Immature natural killer cell (primary cell): ENCODE measurements around the gene PPP2R2B. TPM values are rescaled to one million over a fixed set of nuclear protein-coding genes. Genes with fewer than 3 reads are reported as not detected.
"Not testable (repeated sequence)": the region's sequence is repeated elsewhere in the genome, so short reads cannot be mapped to it uniquely, and the experiment has no call there.

Source experiments
- DNase-seq, 3 donors: peaks; one replicate each; pipeline ENCODE4 v3.0.0; 2022; ENCODE audit warnings: mixed read lengths in 1 of 3
- H3K27ac Mint-ChIP-seq, 6 donors: one replicate each; pipeline ENCODE4 v1.8.0; 2020; ENCODE audit warnings: mixed read lengths in 6 of 6, mild to moderate bottlenecking in 5 of 6, inconsistent platforms in 4 of 6, moderate library complexity in 3 of 6
- H3K27me3 Mint-ChIP-seq, 3 donors: one replicate each; pipeline ENCODE4 v1.8.0; 2020 to 2021; ENCODE audit warnings: low read depth in 3 of 3, mild to moderate bottlenecking in 3 of 3, mixed read lengths in 3 of 3, moderate library complexity in 3 of 3, inconsistent platforms in 1 of 3
- H3K36me3 Mint-ChIP-seq, 3 donors: one replicate each; pipeline ENCODE4 v1.8.0; 2020; ENCODE audit warnings: mixed read lengths in 3 of 3, inconsistent platforms in 2 of 3, mild to moderate bottlenecking in 2 of 3
- H3K4me1 Mint-ChIP-seq, 2 donors: one replicate each; pipeline ENCODE4 v1.8.0; 2020; ENCODE audit warnings: inconsistent platforms in 2 of 2, mild to moderate bottlenecking in 2 of 2, mixed read lengths in 2 of 2, moderate library complexity in 1 of 2
- H3K4me3 Mint-ChIP-seq, 5 donors: one replicate each; pipeline ENCODE4 v1.8.0; 2020; ENCODE audit warnings: mild to moderate bottlenecking in 5 of 5, mixed read lengths in 5 of 5, inconsistent platforms in 3 of 5, moderate library complexity in 3 of 5
- H3K9me3 Mint-ChIP-seq, 6 donors: one replicate each; pipeline ENCODE4 v1.8.0; 2020; ENCODE audit warnings: mild to moderate bottlenecking in 6 of 6, mixed read lengths in 6 of 6, inconsistent platforms in 4 of 6, moderate library complexity in 3 of 6
- polyA plus RNA-seq, 3 donors: library from polyadenylated mRNA; unstranded; fragments of 300-500 nt; fragmentation: Illumina TruSeq; gene quantifications; one replicate each; pipeline ENCODE4 v1.2.3, GENCODE V29; 2021

The PPP2R2B gene
- polyA plus RNA-seq, 3 donors from 2014 or later, result 35.6 to 62.3 (median 41.0) TPM

DNA sequence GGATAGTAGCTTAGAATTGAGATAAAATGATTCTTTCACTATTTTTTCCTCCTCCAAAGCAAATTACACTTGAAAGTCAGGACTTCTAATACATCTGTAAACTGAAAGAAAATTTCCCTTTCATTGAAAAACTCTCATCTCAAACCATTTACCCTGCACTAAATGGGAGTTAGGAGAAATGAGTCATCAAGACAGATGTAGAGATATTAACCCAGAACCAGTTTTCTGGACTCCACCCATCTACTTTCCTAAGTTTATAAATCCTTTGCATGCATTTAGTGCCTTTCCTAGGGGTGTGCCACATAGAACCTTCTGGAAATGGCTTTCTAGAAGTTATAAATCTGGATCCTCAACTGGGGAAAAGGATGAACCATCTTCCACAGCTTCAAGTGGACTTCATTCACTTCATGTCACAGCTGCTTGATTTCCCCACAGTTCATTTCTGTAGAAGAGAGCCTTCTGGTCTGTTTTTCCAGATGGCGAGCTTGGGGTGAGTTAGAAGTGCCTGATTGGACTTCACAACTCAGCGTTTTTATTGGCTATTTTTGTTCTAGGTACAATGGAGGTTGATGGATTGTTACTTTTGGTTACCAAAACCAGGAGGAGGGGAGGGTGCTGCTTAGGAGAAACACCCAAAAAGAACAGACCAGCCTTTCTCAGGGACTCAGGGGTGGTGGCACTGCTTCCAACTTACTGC, 290.1 kb downstream of the PPP2R2B start:
- DNase-seq, result no peak
- no peaks in the 10 kb centered on the region for H3K4me1 Mint-ChIP-seq
- H3K27ac Mint-ChIP-seq, result no peak overlapping the region
- peaks cover 37 to 52% (median 42%) of the 10 kb centered on the region in 3 donors for H3K36me3 Mint-ChIP-seq
- no peaks in the 10 kb centered on the region for H3K9me3 Mint-ChIP-seq
- H3K27me3 Mint-ChIP-seq, result peaks cover 0 to 8% (median 0%) of the 10 kb centered on the region in 3 donors
- H3K4me3 Mint-ChIP-seq, result no peak overlapping the region

DNA sequence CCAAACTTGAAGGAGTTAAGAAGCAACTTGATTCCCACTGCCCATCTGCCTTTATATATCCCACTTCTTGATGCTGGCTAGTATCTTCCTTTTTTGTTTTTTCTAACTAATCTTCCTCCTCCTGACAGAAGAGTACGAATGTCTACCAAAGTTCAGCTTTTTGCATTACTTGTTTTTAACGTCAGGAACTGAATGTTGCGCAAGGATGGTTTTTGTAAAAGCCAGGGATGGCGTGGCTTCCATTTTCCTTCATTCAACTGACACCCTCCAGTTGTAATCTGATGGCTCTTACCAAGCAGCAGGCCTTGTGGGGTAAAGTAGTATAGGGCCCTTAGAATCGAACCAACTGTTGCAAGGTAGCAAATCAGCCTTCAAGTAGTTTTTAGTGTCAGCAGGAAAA, 291.8 kb downstream of the PPP2R2B start:
- peaks cover 0 to 7% (median 0%) of the 10 kb centered on the region in 3 donors for H3K27me3 Mint-ChIP-seq
- H3K9me3 Mint-ChIP-seq, result no peaks in the 10 kb centered on the region
- H3K36me3 Mint-ChIP-seq, result peaks cover 32 to 39% (median 38%) of the 10 kb centered on the region in 3 donors
- H3K4me3 Mint-ChIP-seq, result no peak overlapping the region
- no peak overlapping the region for H3K27ac Mint-ChIP-seq
- H3K4me1 Mint-ChIP-seq, result no peaks in the 10 kb centered on the region
- no peak for DNase-seq

- peaks cover 0 to 7% (median 0%) of the 10 kb centered on the region in 3 donors for H3K27me3 Mint-ChIP-seq
- H3K4me1 Mint-ChIP-seq, result no peaks in the 10 kb centered on the region
Measured at GRCh38 chr5:146584750-146585149, 293.8 kb downstream of the PPP2R2B start.

DNA sequence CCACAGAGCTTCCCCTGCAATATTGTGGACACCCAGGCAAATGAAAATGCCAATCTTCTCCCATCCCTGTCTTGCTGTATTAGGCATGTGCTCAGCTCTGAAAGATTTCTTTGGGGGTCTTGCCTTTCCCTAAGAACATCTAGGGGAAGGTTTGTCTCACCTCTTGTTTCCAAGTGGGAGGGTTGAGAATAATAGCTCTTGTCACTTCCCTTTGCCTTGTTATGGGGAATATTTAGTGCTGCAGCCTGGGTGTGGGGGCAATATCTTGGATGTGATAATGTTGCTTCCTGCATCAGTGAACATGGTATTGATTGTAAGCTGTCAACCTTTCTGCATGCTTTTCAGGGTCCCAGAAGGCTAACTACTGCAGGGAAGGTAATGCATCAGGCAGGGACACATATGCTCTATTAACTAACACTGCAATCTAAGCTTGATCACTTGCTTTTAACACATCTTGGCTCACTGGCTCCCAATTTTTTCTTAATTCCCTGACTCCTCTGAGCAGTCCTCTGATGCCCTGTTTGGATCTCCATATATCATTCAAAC, 296.4 kb downstream of the PPP2R2B start:
- Mint-ChIP-seq H3K27ac (no peak overlapping the region), H3K4me3 (no peak overlapping the region), H3K27me3 (peaks cover 0 to 4% (median 3%) of the 10 kb centered on the region in 3 donors), H3K9me3 (peaks cover 0 to 4% (median 1%) of the 10 kb centered on the region in 6 donors), H3K36me3 (peaks cover 0 to 12% (median 9%) of the 10 kb centered on the region in 3 donors), H3K4me1 (no peaks in the 10 kb centered on the region)
- no peak for DNase-seq

More at GRCh38 chr5:146584750-146585149, 293.8 kb downstream of the PPP2R2B start:
- no peaks in the 10 kb centered on the region for H3K9me3 Mint-ChIP-seq
- no peak overlapping the region for H3K27ac Mint-ChIP-seq
- no peak for DNase-seq
- peaks cover 17 to 25% (median 24%) of the 10 kb centered on the region in 3 donors for H3K36me3 Mint-ChIP-seq
- no peak overlapping the region for H3K4me3 Mint-ChIP-seq

- Mint-ChIP-seq H3K27me3 (peaks cover 0 to 9% (median 8%) of the 10 kb centered on the region in 3 donors), H3K4me3 (no peak overlapping the region), H3K27ac (no peak overlapping the region), H3K36me3 (peaks cover 0 to 8% (median 4%) of the 10 kb centered on the region in 3 donors), H3K9me3 (peaks cover 3 to 13% (median 9%) of the 10 kb centered on the region in 6 donors), H3K4me1 (no peaks in the 10 kb centered on the region)
- DNase-seq, result no peak
Measured at GRCh38 chr5:146580237-146580636, 298.3 kb downstream of the PPP2R2B start.

DNA sequence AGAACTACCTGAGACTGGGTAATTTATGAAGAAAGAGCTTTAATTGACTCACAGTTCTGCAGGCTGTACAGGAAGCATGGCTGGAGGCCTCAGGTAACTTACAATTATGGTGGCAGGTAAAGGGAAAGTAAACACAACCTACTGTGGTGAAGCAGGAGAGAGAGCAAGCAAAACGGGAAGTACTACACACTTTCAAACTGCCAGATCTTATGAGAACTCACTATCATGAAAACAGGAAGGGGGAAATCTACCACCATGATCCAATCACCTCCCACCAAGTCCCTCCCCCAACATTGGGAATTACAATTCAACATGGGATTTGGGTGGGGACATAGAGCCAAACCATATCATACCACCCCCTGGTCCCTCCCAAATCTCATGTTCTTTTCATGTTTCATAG, 303.8 kb downstream of the PPP2R2B start:
- no peak overlapping the region for H3K27ac Mint-ChIP-seq
- H3K9me3 Mint-ChIP-seq, result peaks cover 6 to 15% (median 9%) of the 10 kb centered on the region in 6 donors
- peaks cover 0 to 5% (median 3%) of the 10 kb centered on the region in 3 donors for H3K36me3 Mint-ChIP-seq
- H3K4me1 Mint-ChIP-seq, result no peaks in the 10 kb centered on the region
- no peak for DNase-seq
- H3K4me3 Mint-ChIP-seq, result no peak overlapping the region
- H3K27me3 Mint-ChIP-seq, result peaks cover 1 to 11% (median 9%) of the 10 kb centered on the region in 3 donors

- no peak overlapping the region for H3K4me3 Mint-ChIP-seq
- H3K9me3 Mint-ChIP-seq, result peaks cover 0 to 3% (median 0%) of the 10 kb centered on the region in 6 donors
- H3K27ac Mint-ChIP-seq, result no peak overlapping the region
- H3K36me3 Mint-ChIP-seq, result no peaks in the 10 kb centered on the region
- no peak for DNase-seq
- peaks cover 5 to 6% of the 10 kb centered on the region in 2 donors for H3K4me1 Mint-ChIP-seq
- peaks cover 0 to 1% (median 0%) of the 10 kb centered on the region in 3 donors for H3K27me3 Mint-ChIP-seq
Measured at GRCh38 chr5:146568161-146568560, 310.4 kb downstream of the PPP2R2B start.

GRCh38 chr5:146565764-146566367, 312.7 kb downstream of the PPP2R2B start:
- no peak overlapping the region for H3K27ac Mint-ChIP-seq
- H3K4me1 Mint-ChIP-seq, result peaks cover 5 to 6% of the 10 kb centered on the region in 2 donors
- peaks cover 0 to 1% (median 0%) of the 10 kb centered on the region in 3 donors for H3K27me3 Mint-ChIP-seq
- no peaks in the 10 kb centered on the region for H3K9me3 Mint-ChIP-seq
- H3K36me3 Mint-ChIP-seq, result no peaks in the 10 kb centered on the region
- DNase-seq, result peak; percentile 46 to 60 (median 55)
- peak overlapping the region in 2 of 5 donors; percentile 12 to 27 for H3K4me3 Mint-ChIP-seq

DNA sequence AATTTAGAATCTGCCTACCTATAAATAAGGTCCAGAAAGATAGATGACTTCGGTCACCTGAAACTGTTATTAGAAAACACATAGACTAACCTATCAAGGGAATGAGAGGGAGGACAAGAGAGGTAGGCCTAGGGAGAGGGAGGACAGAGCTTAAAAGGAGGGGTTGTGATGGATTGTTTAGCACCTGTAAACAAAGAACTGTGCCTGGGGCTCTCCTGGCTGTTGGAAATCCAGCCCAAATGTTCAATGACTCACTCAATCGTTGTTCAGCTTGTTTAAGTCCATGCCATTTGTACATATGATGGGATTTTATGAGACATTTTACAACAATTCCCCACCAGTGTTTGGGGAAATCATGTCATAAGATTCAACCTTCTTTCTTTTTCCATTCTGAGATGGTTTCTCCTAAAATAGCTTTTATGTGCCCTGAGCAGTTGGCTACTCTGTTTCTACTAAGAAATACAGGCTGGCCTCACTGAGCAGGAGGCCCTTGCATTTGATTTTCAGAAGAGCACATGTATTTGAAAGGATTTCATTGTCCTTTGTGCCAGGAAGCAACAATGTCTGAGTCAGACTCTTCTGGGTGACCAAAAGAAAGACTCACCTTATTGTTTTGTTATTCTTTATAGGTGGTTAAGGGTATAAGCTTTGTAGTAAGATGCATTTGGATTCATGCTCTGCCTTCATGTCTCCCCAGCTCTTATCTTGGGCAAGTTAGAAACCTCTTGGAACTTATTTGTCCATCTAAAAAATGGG, 314.4 kb downstream of the PPP2R2B start:
- Mint-ChIP-seq H3K4me1 (peaks cover 5 to 6% of the 10 kb centered on the region in 2 donors), H3K27me3 (peaks cover 0 to 3% (median 2%) of the 10 kb centered on the region in 3 donors), H3K27ac (no peak overlapping the region), H3K9me3 (no peaks in the 10 kb centered on the region), H3K36me3 (no peaks in the 10 kb centered on the region), H3K4me3 (no peak overlapping the region)
- DNase-seq, result no peak

DNA sequence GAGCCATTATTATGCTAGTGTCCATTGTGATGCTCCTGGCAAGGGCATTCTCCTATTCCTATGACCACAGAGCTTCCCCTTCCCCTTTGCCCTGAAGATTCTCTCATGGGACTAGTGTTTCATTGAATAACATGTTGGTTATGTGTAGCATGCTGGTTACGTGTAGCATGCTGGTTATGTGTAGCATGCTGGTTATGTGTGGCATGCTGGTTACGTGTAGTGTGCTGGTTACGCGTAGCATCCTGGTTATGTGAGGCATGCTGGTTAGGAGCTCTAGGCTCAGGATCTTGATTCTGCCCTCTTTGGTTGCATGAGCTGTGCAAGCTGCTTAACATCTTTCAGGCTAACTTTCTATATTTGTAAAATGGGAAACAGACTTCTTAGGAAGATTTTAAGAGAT, 316.1 kb downstream of the PPP2R2B start:
- H3K4me1 Mint-ChIP-seq, result peaks cover 5 to 6% of the 10 kb centered on the region in 2 donors
- no peak overlapping the region for H3K27ac Mint-ChIP-seq
- no peak for DNase-seq
- H3K4me3 Mint-ChIP-seq, result no peak overlapping the region
- no peaks in the 10 kb centered on the region for H3K9me3 Mint-ChIP-seq
- no peaks in the 10 kb centered on the region for H3K36me3 Mint-ChIP-seq
- peaks cover 0 to 4% (median 3%) of the 10 kb centered on the region in 3 donors for H3K27me3 Mint-ChIP-seq

GRCh38 chr5:146561711-146562110, 316.8 kb downstream of the PPP2R2B start:
- no peak for DNase-seq
- Mint-ChIP-seq H3K27me3 (peaks cover 0 to 4% (median 3%) of the 10 kb centered on the region in 3 donors), H3K4me1 (peaks cover 5 to 6% of the 10 kb centered on the region in 2 donors), H3K9me3 (no peaks in the 10 kb centered on the region), H3K36me3 (no peaks in the 10 kb centered on the region), H3K27ac (no peak overlapping the region), H3K4me3 (no peak overlapping the region)

GRCh38 chr5:146560205-146560812, 318.2 kb downstream of the PPP2R2B start:
- H3K36me3 Mint-ChIP-seq, result no peaks in the 10 kb centered on the region
- peaks cover 0 to 4% (median 3%) of the 10 kb centered on the region in 3 donors for H3K27me3 Mint-ChIP-seq
- no peaks in the 10 kb centered on the region for H3K4me1 Mint-ChIP-seq
- H3K4me3 Mint-ChIP-seq, result no peak overlapping the region
- no peak for DNase-seq
- H3K27ac Mint-ChIP-seq, result no peak overlapping the region
- no peaks in the 10 kb centered on the region for H3K9me3 Mint-ChIP-seq

- H3K4me1 Mint-ChIP-seq, H3K4me3 Mint-ChIP-seq, H3K9me3 Mint-ChIP-seq, H3K36me3 Mint-ChIP-seq, DNase-seq, H3K27ac Mint-ChIP-seq: not testable (repeated sequence)
- H3K27me3 Mint-ChIP-seq, result peaks cover 0 to 18% (median 3%) of the 10 kb centered on the region in 3 donors
Measured at GRCh38 chr5:146556884-146557283, 321.7 kb downstream of the PPP2R2B start.
